NCI-H82 treated with DMSO at 0.1 percent for 48 hours (cell line): ENCODE data around the gene NUPR1.
A peak's percentile ranks its signal among the peaks of the same experiment; 100 is the strongest.
"Not testable (repeated sequence)": the region's sequence is repeated elsewhere in the genome, so short reads cannot be mapped to it uniquely, and the experiment has no call there.

Experiments used
- DNase-seq: peaks from one replicate; lab custom pipeline; 2025; ENCODE audit not compliant: unreplicated experiment; lab: John Stamatoyannopoulos, UW

Gene NUPR1

GRCh38 chr16:28555561-28555960 is 16.8 kb upstream of the NUPR1 start:
- no peak for DNase-seq

- DNase-seq, result no peak
These were observed 16.1 kb upstream of the NUPR1 start for GRCh38 chr16:28554634-28555423.

GRCh38 chr16:28553776-28554633 is 15.2 kb upstream of the NUPR1 start, which contains the start of gene SGF29:
Gene SGF29, plus strand, starts transcription at chr16:28553920. Its CDS starts 27,150 bp downstream, at chr16:28581070.
- DNase-seq, result peak; percentile 76

- DNase-seq, result no peak
These were observed 10.6 kb upstream of the NUPR1 start for GRCh38 chr16:28549301-28549899.

- no peak for DNase-seq
These were observed 9.6 kb upstream of the NUPR1 start for GRCh38 chr16:28548306-28548802.

- no peak for DNase-seq
These were observed 7.9 kb upstream of the NUPR1 start for GRCh38 chr16:28546626-28547025.

- DNase-seq, result not testable (repeated sequence)
These were observed 7.2 kb upstream of the NUPR1 start for GRCh38 chr16:28545964-28546363.

GRCh38 chr16:28544998-28545397 is 6.2 kb upstream of the NUPR1 start:
- no peak for DNase-seq

- no peak for DNase-seq
These were observed 4.3 kb upstream of the NUPR1 start for GRCh38 chr16:28543072-28543471.

- DNase-seq, result no peak
These were observed 3.9 kb upstream of the NUPR1 start for GRCh38 chr16:28542646-28543045.

- no peak for DNase-seq
These were observed 1.6 kb upstream of the NUPR1 start for GRCh38 chr16:28540346-28540745.

GRCh38 chr16:28537964-28538732 is 626 bp downstream of the NUPR1 start:
- no peak for DNase-seq

GRCh38 chr16:28537076-28537475 is 1.7 kb downstream of the NUPR1 start:
- no peak for DNase-seq

- no peak for DNase-seq
These were observed 4.0 kb downstream of the NUPR1 start for GRCh38 chr16:28534542-28535373.

- no peak for DNase-seq
These were observed 5.7 kb downstream of the NUPR1 start for GRCh38 chr16:28532940-28533647.

GRCh38 chr16:28531777-28532744 is 6.7 kb downstream of the NUPR1 start:
- no peak for DNase-seq

- no peak for DNase-seq
These were observed 9.7 kb downstream of the NUPR1 start for GRCh38 chr16:28529124-28529523.

- DNase-seq, result no peak
These were observed 10.3 kb downstream of the NUPR1 start for GRCh38 chr16:28528463-28528867.
